ENCODE measurements around the gene ACBD3. TPM values are rescaled to one million over a fixed set of nuclear protein-coding genes. Genes with fewer than 3 reads are reported as not detected.
A peak's percentile ranks its signal among the peaks of the same experiment; 100 is the strongest.

Gene ACBD3
- 10 to 100 TPM; 25.4 to 40.8 TPM for total RNA-seq
- long read RNA-seq, partial matches to known transcripts, result 7 of 8 reads
- long read RNA-seq, other reads (novel, unspliced or antisense), result 0 of 8 reads

DNA sequence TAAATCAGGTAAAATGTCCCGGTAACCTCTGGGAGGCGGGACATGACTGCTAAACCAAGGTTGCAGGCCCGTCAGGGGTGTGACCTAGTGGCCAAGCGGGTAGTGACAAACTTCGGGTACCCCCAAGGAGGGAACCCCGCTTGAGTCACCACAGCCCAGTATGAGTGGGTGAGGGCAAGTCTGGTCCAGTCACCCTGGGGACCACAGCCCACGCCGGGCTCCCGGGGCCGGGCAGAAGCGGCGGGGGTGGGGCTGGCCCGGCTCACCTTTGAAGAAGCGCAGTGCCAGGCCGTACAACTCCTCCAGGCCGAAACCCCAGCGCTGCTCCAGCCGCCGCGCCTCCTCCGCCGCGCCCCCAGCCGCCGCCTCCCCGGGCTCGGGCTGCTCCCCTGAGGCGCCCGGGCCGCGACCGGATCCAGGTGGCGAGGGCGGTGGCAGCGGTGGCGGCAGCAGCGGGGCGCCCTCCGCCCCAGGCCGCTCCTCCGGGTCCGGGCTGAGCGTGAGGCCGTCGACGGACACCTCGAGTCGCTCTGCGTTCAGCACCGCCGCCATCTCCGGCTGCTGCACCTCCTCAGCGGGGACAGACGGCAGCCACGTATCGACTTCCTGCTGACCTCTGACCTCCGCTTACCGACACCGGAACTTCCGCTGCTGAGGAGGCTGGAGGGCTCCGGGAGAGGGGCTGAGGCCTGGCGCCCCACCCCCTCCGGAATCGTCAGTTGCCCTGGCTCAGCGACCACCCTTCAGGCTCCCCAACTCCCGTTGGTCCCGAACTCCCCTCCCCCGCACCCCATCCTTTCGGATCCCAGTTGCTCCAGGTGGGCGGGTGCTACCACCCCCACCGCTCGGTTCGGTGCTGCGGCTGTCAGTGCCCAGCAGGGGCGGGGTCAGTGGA is at the start of gene ACBD3:
ACBD3 (minus strand) TSS at position 618 of the 895 bp plus-strand sequence; CDS start at position 552, 66 bp downstream.
- peak; percentile 98 for ATAC-seq
- DNase-seq, result peak; percentile 92
- intact Hi-C loops (cut with DNase I), result no loop called here

GRCh38 chr1:226233806-226234205 is 47.3 kb upstream of the ACBD3 start:
- intact Hi-C loops (cut with DNase I), result no loop called here
- ATAC-seq, result no peak
- no peak for DNase-seq

- intact Hi-C loops (cut with DNase I), result no loop called here
- ATAC-seq (no peak), DNase-seq (no peak)
Measured at GRCh38 chr1:226233293-226233692, 46.8 kb upstream of the ACBD3 start.

DNA sequence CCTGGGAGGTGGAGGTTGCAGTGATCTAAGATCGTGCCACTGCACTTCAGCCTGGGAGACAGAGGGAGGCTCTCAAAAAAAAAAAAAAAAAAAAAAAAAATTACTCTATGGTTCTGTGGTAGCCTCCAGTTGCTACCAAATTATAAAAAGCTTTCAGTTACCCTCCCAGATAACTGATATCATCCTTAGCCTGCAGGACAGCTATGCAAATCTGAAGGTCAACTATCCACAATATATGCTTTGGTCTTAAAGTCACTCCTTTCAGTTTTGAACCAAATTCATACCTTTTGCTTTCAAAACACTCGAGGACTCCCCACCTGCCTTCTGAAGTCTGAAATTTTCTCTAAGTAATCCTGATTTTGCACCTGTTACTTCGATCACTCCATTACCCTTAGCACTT is 40.1 kb upstream of the ACBD3 start:
- intact Hi-C loops (cut with DNase I), result no loop called here
- ATAC-seq (no peak), DNase-seq (no peak)

DNA sequence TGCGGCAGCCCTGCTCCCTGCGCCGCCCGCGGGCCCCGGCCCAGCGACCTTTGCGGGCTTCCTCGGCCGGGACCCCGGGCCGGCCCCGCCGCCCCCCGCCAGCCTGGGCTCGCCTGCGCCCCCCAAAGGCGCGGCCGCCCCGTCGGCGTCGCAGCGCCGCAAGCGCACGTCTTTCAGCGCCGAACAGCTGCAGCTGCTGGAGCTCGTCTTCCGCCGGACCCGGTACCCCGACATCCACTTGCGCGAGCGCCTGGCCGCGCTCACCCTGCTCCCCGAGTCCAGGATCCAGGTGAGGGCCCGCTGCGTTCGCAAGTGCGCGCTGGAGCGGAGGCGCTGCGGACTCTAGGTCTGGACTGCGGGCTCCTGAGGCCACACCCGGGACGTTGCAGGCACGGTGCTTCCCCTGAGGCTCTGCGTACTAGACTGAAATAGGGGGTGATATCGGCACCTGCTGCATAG is 37.3 kb upstream of the ACBD3 start:
- intact Hi-C loops (cut with DNase I), result no loop called here
- peak in 1 of 2 donors; percentile 17 for ATAC-seq
- DNase-seq, result no peak

GRCh38 chr1:226223157-226223785 is 36.7 kb upstream of the ACBD3 start, which contains the start of gene MIXL1:
Gene MIXL1 (plus strand): TSS chr1:226223664. CDS start chr1:226223682, 18 bp downstream.
- DNase-seq, result no peak
- ATAC-seq, result peak; percentile 30 to 53
- intact Hi-C loops (cut with DNase I), result no loop called here

- no peak for ATAC-seq
- DNase-seq, result no peak
- intact Hi-C loops (cut with DNase I), result no loop called here
Measured at GRCh38 chr1:226222686-226223085, 36.1 kb upstream of the ACBD3 start.

- DNase-seq (no peak), ATAC-seq (no peak)
- intact Hi-C loops (cut with DNase I), result no loop called here
Measured at GRCh38 chr1:226220473-226221189, 34.1 kb upstream of the ACBD3 start.

DNA sequence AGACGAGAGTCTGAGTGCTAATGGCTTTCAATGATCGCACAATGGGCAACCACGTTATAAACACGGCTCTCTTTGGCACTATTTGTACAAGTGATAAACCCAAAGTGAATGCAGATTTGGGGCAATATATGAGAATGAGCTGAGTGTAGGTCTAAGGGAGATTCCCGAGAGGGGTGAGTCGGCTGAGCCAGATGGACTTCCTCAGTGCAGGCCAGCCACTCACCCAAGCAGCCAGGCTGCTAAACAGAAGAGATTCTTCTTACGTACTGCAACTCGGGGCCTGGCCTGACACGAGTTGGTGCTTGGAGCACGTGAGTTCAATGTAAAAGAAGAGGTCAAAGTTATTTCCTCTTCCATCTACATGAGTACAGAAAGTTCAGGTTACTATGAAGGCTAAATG is 30.7 kb upstream of the ACBD3 start:
- ATAC-seq (no peak), DNase-seq (no peak)
- intact Hi-C loops (cut with DNase I), result no loop called here

DNA sequence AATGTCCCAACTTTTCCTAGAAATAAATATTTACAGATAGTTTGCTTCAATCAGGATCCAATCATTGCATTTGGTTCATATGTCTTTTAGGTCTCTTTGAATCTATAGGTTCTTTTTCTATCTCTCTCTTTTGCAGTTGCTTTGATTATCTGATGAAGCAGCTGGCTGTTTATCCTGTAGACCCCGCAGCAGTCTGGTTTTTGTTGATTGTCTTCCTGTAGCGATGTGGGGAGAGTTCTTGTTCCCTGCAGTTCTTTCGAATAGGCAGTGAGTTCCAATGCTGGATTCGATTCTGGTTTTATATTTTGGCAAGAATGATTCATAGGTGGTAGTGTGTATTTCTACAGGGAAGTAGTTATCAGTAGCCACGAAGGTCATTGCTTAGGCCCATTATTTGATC is 29.5 kb upstream of the ACBD3 start:
- no peak for DNase-seq
- intact Hi-C loops (cut with DNase I), result no loop called here
- ATAC-seq, result no peak

- ATAC-seq (no peak), DNase-seq (no peak)
- intact Hi-C loops (cut with DNase I), result no loop called here
Measured at GRCh38 chr1:226215239-226215638, 28.7 kb upstream of the ACBD3 start.

DNA sequence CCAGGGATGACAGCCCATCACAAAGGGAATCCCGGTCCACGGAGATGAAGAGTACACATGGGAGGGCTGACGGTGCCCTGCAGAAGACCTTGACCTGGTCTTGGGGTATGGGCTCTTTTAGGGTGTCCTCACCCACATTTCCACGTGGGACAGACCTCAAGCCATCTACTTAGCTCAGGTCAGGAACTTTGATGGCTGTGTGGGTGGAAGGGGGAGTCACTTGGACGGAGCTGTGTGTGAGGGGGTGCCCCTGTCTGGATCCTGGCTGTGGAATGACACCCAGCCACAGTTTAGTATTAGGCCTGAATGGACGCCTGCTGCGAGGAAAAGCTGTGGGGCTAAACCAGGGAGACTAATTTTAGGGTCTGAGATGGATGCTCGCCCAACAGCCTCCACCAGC is 26.0 kb upstream of the ACBD3 start:
- DNase-seq (no peak), ATAC-seq (no peak)
- intact Hi-C loops (cut with DNase I), result no loop called here

DNA sequence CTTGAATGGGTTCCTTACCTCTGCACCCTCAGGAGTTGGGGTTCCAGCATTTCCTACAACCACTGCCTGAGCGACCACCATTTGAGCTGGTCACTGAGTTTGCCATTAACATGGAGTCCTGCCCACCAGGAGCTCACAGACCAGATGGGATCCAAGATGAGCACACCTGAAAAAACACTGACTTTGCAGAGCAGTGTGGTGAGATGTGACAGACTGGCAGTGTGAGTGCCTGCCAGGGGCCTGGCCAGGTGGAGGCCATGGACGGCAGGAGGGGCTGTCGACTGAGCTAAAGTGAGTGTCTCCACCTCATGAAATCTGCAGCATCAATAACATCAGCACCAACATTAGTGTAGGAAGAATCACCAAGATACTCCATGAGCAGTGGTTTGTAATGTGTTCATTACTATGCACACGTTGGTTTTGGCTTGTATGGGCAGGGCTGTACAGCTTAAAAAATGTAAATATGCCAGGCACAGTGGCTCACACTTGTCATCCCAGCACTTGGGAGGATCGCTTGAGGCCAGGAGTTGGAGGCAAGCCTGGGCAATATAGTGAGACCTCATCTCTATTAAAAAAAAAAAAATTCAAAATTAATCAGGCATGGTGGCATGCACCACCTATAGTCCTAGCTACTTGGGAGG is 24.8 kb upstream of the ACBD3 start:
- no peak for ATAC-seq
- intact Hi-C loops (cut with DNase I), result no loop called here
- DNase-seq, result no peak

GRCh38 chr1:226210571-226211176 is 24.1 kb upstream of the ACBD3 start:
- intact Hi-C loops (cut with DNase I), result no loop called here
- no peak for ATAC-seq
- DNase-seq, result no peak

DNA sequence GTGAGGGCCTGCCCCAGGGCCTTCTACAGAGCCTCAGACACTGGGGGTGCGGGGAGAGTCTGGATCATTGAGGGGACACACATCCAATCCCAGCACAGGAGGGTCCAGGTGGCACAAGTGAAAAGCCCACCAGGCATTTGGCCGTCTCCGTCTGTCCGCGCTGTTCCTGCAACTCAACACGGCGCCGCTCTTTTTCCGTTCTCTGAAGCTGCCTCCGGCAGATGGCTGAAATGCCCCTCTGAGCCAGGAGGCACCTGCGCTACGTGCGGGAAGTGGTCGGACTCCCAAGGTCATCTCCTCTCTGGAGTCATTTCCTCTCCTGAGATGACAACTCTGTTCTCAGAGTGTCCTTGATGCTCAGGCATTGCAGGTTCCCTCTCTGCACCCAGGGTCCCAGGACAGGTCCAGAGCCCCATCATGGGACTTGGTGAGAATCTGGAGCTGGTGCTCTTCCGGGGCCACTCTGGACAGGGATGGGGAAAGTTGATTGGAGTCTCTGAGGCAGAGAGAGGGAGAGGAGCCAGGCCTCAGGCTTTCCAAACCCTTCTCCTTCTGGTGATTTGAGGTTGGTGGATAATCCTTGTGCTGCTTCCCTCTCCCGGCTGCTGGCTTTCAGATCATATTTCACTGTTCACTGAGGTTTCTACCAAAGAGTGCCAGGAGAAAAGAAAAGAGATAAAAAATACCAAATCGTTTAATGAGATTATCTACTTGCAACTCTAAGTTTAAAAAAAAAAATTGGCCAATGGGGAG is 22.9 kb upstream of the ACBD3 start:
- no peak for ATAC-seq
- no peak for DNase-seq
- intact Hi-C loops (cut with DNase I), result no loop called here

GRCh38 chr1:226207048-226207447 is 20.5 kb upstream of the ACBD3 start:
- ATAC-seq (no peak), DNase-seq (no peak)
- intact Hi-C loops (cut with DNase I), result no loop called here

DNA sequence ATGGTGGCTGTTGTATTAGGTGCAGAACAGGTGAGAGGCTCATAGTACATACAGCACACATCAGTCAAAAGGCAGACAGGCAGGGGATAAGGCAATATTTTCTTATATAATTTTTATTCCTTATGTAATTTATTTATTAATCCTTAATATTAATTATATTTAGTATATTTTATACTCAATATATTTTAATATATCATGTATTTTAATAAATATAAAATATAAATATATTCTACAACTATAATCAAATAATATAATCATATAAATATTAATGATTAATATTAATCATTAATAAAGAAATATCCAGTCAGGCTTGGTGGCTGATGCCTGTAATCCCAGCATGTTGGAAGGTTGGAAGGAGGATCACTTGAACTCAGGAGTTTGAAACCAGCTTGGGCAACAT is 17.7 kb upstream of the ACBD3 start:
- DNase-seq, result no peak
- intact Hi-C loops (cut with DNase I), result no loop called here
- no peak for ATAC-seq

DNA sequence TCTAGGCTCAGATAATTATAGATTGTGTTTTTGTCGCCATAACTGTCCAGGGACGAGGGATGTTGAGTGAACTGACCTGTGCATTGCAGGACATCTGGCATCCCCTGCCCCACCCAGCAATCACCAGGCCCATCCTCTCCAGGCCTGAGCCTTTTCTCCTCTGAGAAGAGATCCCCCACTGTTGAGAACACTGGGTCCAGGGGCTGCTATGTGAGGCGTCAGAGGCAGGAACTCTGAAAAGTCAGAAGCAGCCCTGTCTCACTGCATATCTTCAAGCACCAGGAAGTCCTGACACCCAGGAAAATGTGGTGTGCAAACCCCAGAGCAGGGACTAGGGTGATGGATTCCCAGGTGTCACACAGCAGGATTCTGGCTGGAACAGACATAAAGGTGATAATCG is 17.1 kb upstream of the ACBD3 start:
- ATAC-seq (no peak), DNase-seq (no peak)
- intact Hi-C loops (cut with DNase I), result no loop called here

Measured in left cardiac atrium (tissue), 4 donors.